ENCODE data around the gene THRSP. TPM values are rescaled to one million over a fixed set of nuclear protein-coding genes. Genes with fewer than 3 reads are reported as not detected.
"Not testable (repeated sequence)": the region's sequence is repeated elsewhere in the genome, so short reads cannot be mapped to it uniquely, and the experiment has no call there.

Gene THRSP
- polyA plus RNA-seq, 1 of the 3 experiments (the other 2 are of a cell fraction): not detected

DNA sequence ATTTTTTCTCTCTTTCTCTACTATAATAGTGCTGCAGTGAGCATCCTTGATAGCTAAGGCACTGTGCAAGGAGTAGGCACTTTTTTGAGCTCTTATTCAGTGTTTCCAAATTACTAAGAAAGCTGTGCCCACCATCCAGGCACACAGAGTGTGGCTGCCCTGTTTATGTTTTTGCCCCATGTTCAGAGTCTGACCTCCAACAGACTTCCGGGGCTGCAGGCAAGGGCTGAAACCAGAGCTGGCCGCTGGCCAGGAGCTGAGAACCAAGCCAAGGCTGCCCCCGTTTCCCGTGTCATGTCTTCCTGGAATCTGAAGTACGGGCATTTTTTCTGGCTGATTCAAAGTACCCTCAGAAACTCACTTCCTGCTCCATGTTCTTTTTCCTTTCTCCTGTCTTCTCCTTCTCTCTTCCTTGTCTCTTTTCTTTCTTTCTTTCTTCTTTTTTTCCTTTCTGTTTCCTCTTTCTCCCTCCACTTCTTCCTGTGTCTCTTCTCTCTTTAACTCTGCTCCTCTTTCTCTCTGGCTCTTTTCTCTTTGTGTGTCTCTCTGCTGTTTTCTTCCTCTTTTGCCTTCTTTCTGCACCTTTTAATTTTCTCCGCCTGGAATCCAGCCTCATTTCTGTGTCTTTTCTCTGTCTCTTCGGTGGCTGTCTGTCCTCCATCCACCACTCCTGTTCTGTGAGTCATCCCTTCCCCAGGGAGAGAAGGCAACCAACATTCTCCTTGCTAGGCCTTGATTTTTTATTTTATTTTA, 23.6 kb upstream of the THRSP start (continued):
- TF ChIP-seq, protein P1, sequence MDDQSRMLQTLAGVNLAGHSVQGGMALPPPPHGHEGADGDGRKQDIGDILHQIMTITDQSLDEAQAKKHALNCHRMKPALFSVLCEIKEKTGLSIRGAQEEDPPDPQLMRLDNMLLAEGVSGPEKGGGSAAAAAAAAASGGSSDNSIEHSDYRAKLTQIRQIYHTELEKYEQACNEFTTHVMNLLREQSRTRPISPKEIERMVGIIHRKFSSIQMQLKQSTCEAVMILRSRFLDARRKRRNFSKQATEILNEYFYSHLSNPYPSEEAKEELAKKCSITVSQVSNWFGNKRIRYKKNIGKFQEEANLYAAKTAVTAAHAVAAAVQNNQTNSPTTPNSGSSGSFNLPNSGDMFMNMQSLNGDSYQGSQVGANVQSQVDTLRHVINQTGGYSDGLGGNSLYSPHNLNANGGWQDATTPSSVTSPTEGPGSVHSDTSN (IDR thresholded peaks at IDR 0.05): no peak
- TF ChIP-seq NFIC (IDR thresholded peaks at IDR 0.05; ENCODE audit: borderline replicate concordance) (peak; percentile 98), GABPA (IDR thresholded peaks at IDR 0.05; ENCODE audit: low read depth) (peak; percentile 54), CHD2 (IDR thresholded peaks at IDR 0.05; ENCODE audit: low read length, partially characterized antibody) (no peak), RCOR1 (IDR thresholded peaks at IDR 0.05; ENCODE audit: low read length) (0 out of 2 replicates have a peak, but pooled peaks have one; percentile 55)
- TF ChIP-seq, protein P2, sequence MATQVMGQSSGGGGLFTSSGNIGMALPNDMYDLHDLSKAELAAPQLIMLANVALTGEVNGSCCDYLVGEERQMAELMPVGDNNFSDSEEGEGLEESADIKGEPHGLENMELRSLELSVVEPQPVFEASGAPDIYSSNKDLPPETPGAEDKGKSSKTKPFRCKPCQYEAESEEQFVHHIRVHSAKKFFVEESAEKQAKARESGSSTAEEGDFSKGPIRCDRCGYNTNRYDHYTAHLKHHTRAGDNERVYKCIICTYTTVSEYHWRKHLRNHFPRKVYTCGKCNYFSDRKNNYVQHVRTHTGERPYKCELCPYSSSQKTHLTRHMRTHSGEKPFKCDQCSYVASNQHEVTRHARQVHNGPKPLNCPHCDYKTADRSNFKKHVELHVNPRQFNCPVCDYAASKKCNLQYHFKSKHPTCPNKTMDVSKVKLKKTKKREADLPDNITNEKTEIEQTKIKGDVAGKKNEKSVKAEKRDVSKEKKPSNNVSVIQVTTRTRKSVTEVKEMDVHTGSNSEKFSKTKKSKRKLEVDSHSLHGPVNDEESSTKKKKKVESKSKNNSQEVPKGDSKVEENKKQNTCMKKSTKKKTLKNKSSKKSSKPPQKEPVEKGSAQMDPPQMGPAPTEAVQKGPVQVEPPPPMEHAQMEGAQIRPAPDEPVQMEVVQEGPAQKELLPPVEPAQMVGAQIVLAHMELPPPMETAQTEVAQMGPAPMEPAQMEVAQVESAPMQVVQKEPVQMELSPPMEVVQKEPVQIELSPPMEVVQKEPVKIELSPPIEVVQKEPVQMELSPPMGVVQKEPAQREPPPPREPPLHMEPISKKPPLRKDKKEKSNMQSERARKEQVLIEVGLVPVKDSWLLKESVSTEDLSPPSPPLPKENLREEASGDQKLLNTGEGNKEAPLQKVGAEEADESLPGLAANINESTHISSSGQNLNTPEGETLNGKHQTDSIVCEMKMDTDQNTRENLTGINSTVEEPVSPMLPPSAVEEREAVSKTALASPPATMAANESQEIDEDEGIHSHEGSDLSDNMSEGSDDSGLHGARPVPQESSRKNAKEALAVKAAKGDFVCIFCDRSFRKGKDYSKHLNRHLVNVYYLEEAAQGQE (IDR thresholded peaks at IDR 0.05; ENCODE audit: low read depth, low read length): no peak
- TF ChIP-seq, protein P3, sequence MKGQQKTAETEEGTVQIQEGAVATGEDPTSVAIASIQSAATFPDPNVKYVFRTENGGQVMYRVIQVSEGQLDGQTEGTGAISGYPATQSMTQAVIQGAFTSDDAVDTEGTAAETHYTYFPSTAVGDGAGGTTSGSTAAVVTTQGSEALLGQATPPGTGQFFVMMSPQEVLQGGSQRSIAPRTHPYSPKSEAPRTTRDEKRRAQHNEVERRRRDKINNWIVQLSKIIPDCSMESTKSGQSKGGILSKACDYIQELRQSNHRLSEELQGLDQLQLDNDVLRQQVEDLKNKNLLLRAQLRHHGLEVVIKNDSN (IDR thresholded peaks at IDR 0.05; ENCODE audit: borderline replicate concordance, low read depth): no peak

DNA sequence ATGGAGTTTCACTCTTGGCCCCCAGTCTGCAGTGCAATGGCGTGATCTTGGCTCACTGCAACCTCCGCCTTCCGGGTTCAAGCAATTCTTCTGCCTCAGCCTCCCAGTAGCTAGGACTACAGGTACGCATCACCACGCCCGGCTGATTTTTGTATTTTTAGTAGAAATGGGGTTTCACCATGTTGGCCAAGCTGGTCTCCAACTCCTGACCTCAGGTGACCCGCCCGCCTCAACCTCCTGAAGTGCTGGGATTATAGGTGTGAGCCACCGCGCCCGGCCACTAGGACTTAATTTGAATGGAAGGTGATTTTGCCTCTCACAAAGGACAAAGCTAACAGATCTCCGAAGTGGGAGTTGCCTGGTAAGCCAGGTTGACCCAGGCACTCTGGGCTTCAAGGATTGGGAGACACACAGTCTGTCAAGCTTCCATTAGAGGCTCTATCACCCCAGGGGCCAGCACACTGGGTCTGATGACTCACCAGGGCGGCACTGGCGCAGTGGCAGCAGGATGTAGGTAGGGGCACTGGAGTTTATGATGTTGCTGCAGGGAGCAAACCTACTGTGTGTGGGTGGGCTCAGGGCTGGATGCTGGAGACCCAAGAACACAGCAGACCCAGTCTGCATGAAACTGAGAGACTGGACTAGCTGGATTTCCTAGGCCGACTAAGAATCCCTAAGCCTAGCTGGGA, 22.8 kb upstream of the THRSP start:
- H3K79me2 ChIP-seq (ENCODE audit: insufficient read depth): peaks cover 9% of the 10 kb centered on the region; the same call in 1 of the 2 replicates
- H4K20me1 ChIP-seq (ENCODE audit: insufficient read depth): no peaks in the 10 kb centered on the region
- DNase-seq: no peak
- H3K9me3 ChIP-seq: no peaks in the 10 kb centered on the region
- no peaks in the 10 kb centered on the region for H3K27me3 ChIP-seq (ENCODE audit: insufficient read depth)
- H3K4me2 ChIP-seq: peak overlapping the region; percentile 87
- H3F3A ChIP-seq (replicated peaks; ENCODE audit: insufficient read depth): peaks cover 23% of the 10 kb centered on the region
- TF ChIP-seq FOXM1 (IDR thresholded peaks at IDR 0.05; ENCODE audit: low read depth) (no peak), JUND (IDR thresholded peaks at IDR 0.05) (0 out of 2 replicates have a peak, but pooled peaks have one; percentile 15), RXRA (IDR thresholded peaks at IDR 0.05; ENCODE audit: borderline replicate concordance, low read depth) (no peak), FOSL2 (IDR thresholded peaks at IDR 0.05; ENCODE audit: borderline replicate concordance, low read depth) (peak; percentile 25; the same call in 1 of the 2 replicates)
- TF ChIP-seq, protein P4, sequence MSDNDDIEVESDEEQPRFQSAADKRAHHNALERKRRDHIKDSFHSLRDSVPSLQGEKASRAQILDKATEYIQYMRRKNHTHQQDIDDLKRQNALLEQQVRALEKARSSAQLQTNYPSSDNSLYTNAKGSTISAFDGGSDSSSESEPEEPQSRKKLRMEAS (IDR thresholded peaks at IDR 0.05; ENCODE audit: low read depth): peak; percentile 10; the same call in 1 of the 2 replicates
- TF ChIP-seq, protein P5, sequence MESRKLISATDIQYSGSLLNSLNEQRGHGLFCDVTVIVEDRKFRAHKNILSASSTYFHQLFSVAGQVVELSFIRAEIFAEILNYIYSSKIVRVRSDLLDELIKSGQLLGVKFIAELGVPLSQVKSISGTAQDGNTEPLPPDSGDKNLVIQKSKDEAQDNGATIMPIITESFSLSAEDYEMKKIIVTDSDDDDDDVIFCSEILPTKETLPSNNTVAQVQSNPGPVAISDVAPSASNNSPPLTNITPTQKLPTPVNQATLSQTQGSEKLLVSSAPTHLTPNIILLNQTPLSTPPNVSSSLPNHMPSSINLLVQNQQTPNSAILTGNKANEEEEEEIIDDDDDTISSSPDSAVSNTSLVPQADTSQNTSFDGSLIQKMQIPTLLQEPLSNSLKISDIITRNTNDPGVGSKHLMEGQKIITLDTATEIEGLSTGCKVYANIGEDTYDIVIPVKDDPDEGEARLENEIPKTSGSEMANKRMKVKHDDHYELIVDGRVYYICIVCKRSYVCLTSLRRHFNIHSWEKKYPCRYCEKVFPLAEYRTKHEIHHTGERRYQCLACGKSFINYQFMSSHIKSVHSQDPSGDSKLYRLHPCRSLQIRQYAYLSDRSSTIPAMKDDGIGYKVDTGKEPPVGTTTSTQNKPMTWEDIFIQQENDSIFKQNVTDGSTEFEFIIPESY (IDR thresholded peaks at IDR 0.05; ENCODE audit: borderline replicate concordance, low read depth): no peak
- peak overlapping the region; percentile 92 to 100 for H3K27ac ChIP-seq (ENCODE audit: low read depth in 2 of 2, low read length in 1 of 2)
- H2AFZ ChIP-seq (ENCODE audit: low read depth): peak overlapping the region; percentile 98
- H3K9ac ChIP-seq: peak overlapping the region; percentile 96
- peaks cover 32 to 34% of the 10 kb centered on the region in 2 experiments; a peak in 3 of 4 replicates for H3K4me1 ChIP-seq (ENCODE audit: control insufficient read depth in 1 of 2, insufficient read depth in 2 of 2, low read depth in 1 of 2, low read length in 1 of 2)
- no peak overlapping the region for H3K4me3 ChIP-seq (ENCODE audit: low read depth in 2 of 2, low read length in 1 of 2)
- CTCF ChIA-PET: interaction anchor here (1.6 kb wide), 1 partner anchor 42 kb away, joined by 6 read pairs; no protein-coding TSS in a partner anchor
- no peaks in the 10 kb centered on the region for H3K9me2 ChIP-seq
- no peaks in the 10 kb centered on the region for H3K36me3 ChIP-seq (replicated peaks in 1 of 2; ENCODE audit: control insufficient read depth in 1 of 2, insufficient read depth in 2 of 2, low read length in 1 of 2)
- POLR2A ChIA-PET: interaction anchor here (1.2 to 1.9 kb wide), 3 partner anchors 10 to 46 kb away, joined by 4 to 9 read pairs (median 4); partner anchors contain the start of gene INTS4
- WGBS (ENCODE audit: low lambda C conversion rate): 83% methylated on average over 15 of the region's 15 CpGs

DNA sequence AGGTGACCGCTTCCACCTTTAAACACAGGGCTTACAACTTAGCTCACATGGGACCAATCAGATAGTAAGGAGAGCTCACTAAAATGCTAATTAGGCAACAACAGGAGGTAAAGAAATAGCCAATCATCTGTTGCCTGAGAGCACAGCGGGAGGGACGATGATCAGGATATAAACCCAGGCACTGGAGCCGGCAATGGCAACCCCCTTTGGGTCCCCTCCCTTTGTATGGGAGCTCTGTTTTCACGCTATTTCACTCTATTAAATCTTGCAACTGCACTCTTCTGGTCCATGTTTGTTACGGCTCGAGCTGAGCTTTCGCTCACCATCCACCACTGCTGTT, 22.3 kb upstream of the THRSP start:
- not testable (repeated sequence) for H3K9me2 ChIP-seq; H2AFZ ChIP-seq (ENCODE audit: low read depth); H4K20me1 ChIP-seq (ENCODE audit: insufficient read depth); H3K36me3 ChIP-seq (replicated peaks in 1 of 2; ENCODE audit: control insufficient read depth in 1 of 2, insufficient read depth in 2 of 2, low read length in 1 of 2); H3K79me2 ChIP-seq (ENCODE audit: insufficient read depth); H3K4me3 ChIP-seq (ENCODE audit: low read depth in 2 of 2, low read length in 1 of 2); DNase-seq; H3K9me3 ChIP-seq; H3K27me3 ChIP-seq (ENCODE audit: insufficient read depth)
- Histone ChIP-seq H3K9ac (peak overlapping the region; percentile 96), H3K27ac (ENCODE audit: low read depth in 2 of 2, low read length in 1 of 2) (peak overlapping the region in 1 of 2 experiments; percentile 100; a peak in 1 of 4 replicates), H3F3A (replicated peaks; ENCODE audit: insufficient read depth) (peaks cover 28% of the 10 kb centered on the region), H3K4me2 (peak overlapping the region; percentile 87), H3K4me1 (ENCODE audit: control insufficient read depth in 1 of 2, insufficient read depth in 2 of 2, low read depth in 1 of 2, low read length in 1 of 2) (peaks cover 35 to 37% of the 10 kb centered on the region in 2 experiments; a peak in 3 of 4 replicates)
- ChIA-PET POLR2A (interaction anchor here (1.4 kb wide), 1 partner anchor 46 kb away, joined by 4 read pairs; no protein-coding TSS in a partner anchor), CTCF (interaction anchor here (1.6 kb wide), 1 partner anchor 42 kb away, joined by 6 read pairs; no protein-coding TSS in a partner anchor)
- WGBS (ENCODE audit: low lambda C conversion rate): 100% methylated on average over 8 of the region's 8 CpGs

Measured in SK-N-SH (cell line).